Activated CD4-positive, alpha-beta T cell treated with anti-CD3 and anti-CD28 coated beads, Interleukin-2, Interleukin-4, amounts not matched to agents 100 ng/mL and 50 ng/mL, durations not matched to agents 16 hours and 8 hours (primary cell): ENCODE measurements around the gene RHBDL2.
"Not testable (repeated sequence)": the region's sequence is repeated elsewhere in the genome, so short reads cannot be mapped to it uniquely, and the experiment has no call there.

Experiments used
- DNase-seq: peaks from one replicate; pipeline ENCODE4 v3.0.0-alpha.2; 2020; ENCODE audit warnings: low spot score

Gene RHBDL2

DNA sequence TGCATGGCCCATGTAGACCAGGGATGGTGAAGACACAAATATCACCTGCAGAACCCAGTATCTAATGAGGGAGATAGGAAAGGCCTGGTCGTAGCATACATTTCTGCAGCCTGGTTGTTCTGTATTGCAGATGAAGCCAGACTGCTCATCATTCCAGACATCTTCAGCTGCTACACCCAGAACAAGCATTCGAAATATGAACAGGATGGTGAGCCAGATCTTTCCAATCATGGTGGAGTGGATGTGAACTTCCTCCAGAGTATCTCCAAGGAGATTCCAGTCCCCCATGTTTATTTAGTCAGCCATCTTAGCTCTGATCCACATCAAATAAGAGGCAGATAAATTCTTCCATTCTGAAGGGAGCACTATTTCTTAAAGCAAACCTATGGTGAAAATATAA, 65.8 kb downstream of the RHBDL2 start:
- no peak for DNase-seq

DNA sequence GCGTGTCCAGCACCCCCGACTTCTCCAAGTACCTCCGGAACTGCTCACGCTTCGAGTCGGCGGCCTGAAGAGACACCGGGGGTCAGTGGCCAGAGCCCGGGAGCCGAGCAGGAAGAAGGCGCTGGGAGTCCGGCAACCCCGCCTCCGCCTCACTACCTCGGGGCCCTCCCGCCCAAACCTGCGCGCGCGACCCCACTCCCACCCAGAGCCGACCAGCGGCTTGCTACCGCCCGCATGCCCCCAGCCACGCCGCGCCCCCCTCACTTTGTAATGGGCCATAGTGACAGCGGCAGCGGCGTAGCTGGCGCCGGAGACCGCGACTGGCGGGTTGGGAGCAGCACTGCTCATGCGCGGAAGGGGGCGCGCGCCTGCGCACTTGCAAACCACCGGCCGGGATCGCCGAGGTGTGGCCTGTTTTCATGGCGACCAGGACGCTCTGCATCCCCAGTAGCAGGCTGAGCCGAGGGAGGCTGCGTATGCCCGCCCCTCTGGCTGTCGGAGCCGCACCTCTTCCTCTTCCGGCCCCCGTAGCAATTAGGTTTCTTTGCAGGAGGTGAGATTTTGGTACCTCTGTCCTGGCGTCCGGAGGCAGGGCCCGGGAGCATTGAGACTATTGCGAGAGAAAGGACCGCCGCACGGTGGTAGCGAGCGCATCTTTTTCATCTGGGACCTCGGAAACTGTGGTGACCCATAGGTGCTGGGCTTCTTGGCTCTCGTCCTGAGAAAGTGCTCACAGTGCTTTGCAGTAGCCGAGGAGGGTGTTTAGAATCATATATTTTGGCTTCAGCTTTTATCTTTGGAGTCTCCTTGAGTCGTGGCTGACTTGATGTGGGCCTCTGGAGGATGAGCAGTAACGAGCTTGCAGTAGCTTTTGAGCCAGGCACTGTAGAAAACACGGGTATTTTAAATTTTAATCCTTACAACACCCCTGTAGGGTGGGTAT, 68.3 kb downstream of the RHBDL2 start, which contains the start of gene MYCBP:
TSS of gene MYCBP (minus strand) at position 322 of the 943 bp plus-strand sequence. CDS start at position 279, 43 bp downstream.
- DNase-seq: peak; percentile 98

DNA sequence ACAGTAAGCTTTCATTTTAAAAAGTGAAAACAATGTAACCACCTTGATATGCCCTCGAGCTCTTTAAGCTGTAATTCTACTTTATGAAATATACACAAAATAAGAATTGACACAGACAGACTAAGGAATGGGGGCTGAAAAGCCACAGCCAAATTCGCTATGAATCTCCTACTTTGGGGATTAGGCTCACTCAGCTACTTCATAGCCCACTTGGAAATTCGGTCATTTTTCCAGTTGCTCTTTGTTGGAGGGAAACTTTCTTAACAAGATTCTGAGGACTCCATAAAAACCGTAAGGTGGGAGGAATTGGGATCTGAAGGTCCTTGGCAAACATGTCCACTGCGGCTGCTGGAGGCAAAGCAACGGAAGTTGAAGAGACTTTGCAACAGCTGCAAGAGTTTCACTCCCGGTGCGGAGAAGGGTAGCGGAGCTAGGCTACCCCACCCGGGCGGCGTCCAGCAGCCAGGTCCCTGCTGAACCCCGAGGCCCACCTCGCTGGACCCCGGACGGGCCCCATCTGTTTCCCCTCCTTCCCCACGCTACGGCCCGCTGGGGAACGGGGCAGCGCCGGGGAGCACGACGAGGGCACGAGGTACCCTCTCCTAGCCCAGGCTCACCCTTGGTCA, 69.1 kb downstream of the RHBDL2 start:
- DNase-seq: peak; percentile 37

DNA sequence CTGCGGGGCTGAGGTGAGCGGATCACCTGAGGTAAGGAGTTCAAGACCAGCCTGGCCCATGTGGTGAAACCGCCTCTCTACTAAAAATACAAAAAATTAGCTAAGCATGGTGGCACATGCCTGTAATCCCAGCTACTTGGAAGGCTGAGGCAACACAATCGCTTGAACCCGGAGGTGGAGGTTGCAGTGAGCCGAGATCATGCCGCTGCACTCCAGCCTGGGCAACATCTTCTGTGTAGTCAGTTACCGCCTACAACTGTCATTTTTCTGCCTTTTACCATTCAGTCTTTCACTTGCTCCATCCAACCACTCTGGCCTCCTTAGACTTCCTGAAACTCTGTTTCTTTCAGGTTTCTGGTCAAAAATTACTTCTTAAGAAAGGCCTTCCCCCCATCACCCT, 70.6 kb downstream of the RHBDL2 start:
- DNase-seq: no peak

DNA sequence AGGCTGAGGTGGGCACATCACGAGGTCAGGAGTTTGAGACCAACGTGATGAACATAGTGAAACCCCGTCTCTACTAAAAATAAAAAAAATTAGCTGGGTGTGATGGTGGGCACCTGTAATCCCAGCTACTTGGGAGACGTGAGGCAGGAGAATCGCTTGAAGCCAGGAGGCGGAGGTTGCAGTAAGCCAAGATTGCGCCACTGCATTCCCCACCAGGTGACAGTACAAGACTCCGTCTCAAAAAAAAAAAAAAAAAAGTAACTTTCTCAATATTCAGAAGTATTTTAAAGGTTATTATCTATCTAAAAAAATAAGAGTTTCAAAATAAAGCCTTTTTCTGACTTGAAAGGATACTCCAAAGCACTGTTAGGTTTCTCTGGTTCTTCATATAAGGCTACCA, 74.4 kb downstream of the RHBDL2 start:
- DNase-seq: no peak

DNA sequence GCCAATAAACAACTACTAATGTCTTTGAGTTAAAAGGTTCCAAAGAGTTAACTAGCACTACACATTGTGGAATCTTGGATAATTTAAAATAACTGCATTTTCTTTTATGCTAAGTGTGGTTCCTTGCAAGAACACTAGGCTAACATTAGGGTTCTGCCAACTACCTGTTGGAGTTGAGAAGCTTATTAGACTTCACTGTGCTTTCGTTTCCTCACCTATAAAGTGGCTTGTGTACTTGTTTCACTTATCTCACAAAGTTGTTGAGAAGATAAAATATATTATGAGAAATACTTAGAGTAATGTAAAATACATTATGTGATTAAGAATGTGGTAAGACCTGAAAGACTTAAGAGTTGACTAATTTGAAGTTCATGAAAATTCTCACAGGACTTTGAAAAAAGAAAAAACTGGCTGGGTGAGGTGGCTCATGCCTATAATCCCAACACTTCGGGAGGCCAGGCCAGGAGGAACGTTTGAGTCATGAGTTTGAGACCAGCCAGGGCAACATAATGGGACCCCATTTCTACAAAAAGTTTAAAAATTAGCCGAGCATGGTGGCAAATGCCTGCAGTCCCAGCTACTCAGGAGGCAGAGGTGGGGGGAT, 76.4 kb downstream of the RHBDL2 start:
- no peak for DNase-seq

DNA sequence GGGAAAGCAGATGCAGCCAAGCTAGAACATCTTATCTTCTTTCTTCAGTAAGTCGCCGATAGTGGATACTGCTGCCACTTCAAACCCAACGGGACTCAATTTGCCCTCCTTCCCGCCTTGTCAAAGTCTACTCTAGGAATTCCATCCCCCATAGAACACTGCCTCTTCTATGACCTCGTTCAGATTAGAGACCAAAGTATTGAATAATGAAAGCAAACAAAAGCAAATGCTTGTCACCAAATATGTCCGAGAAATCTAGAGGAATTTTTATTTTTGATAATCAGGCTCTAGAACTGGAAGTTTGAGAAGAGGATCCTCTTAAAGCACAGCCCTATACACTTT, 81.2 kb downstream of the RHBDL2 start:
- no peak for DNase-seq

DNA sequence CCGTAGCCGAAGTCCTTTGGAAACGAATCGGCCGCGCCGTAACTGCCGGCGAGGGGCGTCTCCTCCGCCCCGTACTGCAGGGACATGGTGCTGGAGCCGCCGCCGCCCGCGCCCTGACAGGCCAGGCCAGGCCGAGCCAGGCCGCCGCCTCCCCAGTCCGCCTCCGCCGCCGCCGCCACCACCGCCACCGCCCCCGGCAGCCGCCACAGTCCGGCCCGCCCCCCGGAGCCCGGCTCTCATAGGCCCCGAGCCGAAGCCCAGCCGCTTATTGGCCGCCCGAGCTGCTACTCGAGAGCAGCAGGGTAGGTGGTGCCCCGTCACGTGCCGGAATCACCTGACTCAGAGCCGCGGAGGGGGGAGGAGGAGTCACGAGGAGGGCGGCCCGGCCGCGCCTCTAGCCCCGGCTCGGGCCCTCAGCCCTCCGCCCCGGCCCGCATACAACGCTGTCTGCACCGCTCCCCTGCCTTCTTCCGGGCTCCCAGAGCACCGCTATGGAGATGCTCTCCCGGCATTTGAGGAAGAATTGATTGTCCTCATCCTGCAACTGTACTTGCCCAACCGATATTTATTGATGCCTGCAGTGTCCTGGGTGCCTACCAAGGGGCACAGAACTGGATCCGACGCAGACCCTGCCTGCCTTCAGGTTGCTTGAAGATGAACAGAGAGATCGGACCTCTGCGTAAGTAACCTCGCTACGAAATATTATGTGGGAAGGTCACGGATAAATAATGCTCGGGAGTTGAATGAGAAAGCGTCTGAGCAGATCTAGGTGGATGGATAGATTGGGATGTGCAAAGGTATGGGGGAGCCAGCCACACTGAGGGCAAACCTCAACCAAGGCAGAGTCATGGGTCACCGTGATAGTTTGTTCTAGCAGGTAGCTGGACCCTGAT, 81.8 kb downstream of the RHBDL2 start, which contains the start of gene RRAGC:
TSS of gene RRAGC (minus strand) at position 212 of the 893 bp plus-strand sequence. CDS start at position 86, 126 bp downstream.
- peak; percentile 99 for DNase-seq

DNA sequence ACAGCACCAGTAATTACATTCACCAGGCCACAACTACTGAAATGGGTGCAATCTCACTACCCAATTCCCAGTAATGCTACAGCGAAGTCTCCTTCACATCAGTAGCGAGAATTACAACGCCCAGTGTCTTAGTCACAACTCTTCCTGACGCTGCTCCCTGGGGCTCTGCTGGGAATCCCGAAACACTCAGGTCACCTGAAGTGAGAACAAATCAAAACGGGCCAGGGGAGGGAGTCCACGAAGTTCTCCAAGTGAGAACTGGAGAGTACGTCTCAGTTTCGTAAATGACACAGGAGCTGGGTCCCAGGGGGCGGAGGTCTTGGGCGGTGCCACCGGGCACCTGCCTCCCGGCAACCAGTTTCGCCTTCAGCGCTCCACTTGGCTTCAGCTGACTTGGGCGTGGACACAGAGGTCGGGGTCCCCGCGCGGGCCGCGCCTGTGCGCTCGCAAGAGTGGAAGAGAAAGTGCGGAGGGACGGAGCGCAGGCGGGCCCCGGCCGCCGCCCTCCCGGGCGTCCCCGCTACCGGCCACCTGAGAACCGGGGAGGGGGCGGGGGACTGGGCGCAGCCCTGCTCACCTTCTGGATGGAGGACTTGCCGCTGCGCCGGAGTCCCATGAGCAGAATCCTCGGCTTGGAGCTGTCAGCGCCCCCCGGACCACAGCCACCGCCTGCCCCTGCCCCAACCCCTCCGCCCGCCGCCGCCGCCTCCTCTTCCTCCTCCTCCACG, 82.6 kb downstream of the RHBDL2 start:
- DNase-seq: peak; percentile 46

DNA sequence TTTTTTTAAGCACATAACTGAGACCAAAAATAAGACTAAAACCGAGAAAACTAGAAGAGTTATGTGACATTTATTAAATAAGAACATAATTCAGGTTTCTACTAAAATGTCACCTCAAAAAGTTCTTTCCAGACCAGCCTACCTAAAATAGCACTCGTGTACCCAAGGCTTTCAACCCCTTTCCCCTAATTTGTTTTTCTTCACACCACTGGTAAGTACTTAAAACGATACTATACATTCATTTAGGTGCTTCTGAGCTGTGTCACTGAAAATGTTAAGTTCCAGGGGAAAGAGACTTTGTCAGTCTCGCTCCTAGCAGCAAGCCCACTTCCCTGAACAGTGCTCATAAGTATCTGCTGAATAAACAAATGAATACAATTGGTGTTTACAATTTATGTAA, 88.8 kb downstream of the RHBDL2 start:
- peak; percentile 80 for DNase-seq

DNA sequence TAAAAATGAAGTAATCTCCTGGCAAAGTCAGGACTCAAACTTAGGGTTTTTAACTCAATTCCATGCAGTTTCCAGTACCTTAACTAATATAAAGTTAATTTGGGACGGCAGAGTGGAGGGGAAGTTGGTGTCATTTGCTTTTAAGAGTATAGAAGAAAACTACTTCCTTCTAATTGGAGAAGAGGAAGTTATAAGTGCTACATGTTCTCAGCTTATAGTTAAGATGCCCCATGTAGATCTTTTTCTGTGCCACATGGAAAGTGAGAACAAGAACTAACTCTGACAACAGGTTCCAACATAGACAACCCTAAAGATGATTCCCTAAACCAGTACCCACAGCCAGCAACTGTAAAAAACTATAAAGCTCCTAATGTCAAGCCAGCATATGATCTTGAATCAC, 93.6 kb downstream of the RHBDL2 start:
- DNase-seq: no peak

DNA sequence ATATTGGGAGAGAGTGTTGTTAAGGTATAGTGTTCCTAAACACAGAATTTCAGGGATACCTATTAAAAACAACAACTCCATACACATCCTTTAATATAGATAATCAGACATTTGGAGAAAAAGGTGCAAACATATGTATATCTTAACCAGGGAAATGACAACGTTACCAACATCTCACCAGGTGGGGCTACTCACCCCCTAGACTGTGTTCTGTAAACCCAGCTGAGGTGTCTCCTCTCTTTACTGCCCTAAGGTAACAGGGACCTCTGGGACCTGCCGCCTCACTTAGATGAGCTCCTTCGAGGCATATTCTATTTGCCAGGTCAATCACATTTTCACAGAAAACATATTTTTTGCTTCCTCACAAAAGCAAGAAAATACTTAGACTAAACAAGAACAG, 95.4 kb downstream of the RHBDL2 start:
- no peak for DNase-seq

DNA sequence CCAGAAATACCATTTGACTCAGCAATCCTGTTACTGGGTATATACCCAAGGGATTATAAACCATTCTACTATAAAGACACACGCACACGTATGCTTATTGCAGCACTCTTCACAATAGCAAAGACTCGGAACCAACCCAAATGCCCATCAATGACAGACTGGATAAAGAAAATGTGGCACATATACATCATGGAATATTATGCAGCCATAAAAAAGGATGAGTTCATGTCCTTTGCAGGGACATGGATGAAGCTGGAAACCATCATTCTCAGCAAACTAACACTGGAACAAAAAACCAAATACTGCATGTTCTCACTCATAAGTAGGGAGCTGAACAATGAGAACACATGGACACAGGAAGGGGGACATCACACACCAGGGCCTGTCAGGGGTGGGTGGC, 96.5 kb downstream of the RHBDL2 start:
- not testable (repeated sequence) for DNase-seq

DNA sequence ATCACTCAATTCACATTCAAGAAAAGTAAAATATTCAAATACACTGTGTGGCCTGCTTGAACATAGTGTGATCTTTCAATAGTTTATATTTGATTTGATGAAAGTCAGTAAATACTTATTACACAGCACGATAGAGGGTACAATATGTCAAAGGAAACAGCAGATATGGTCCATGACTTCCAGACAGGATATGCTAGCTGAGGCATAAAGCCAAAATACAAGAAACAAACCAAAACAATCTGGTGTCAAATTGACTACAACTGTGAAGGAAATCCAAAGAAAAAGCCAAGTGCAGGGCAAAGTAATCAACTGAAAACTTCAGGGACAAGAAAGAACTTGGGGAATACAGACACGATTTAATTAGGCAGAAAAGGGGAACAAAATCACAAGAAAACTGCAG, 101.3 kb downstream of the RHBDL2 start:
- no peak for DNase-seq

DNA sequence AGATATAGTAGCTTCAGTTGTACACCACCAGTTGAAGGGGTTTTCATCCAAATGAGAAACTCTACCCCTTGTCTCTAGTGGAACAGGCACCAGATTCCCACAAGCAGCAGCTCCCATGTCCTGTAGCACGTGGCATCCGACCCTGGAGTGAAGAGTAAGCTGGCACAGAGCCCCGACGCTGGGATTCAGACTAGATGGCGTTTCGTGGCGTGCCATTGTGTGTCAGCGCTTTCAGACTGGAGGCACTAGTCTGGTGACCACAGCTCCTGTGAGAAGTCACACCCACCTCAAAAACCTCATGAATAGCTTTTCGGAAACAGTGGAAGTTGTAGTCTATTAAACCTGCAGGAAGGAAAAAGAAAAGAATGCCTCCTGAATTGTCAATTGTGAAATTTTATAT, 102.3 kb downstream of the RHBDL2 start:
- no peak for DNase-seq

DNA sequence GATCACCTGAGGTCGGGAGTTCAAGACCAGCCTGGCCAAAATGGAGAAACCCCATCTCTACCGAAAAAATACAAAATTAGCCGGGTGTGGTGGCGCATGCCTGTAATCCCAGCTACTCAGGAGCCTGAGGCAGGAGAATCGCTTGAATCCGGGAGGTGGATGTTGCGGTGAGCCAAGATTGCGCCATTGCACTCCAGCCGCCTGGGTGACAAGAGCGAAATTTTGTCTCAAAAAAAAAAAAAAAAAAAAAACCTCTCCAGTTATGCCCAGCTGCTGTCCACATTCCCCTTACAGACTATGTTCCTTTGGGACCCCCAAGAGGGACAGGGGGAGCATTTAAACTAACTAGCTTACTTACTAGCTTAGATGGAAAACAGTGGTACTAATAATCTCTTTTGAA, 105.3 kb downstream of the RHBDL2 start:
- not testable (repeated sequence) for DNase-seq
